HG03103 (cell line): ENCODE data around the gene ITGA3.
"Not testable (repeated sequence)": the region's sequence is repeated elsewhere in the genome, so short reads cannot be mapped to it uniquely, and the experiment has no call there.

Experiments used
- ATAC-seq: cut with Tn5 transposase; IDR thresholded peaks from one replicate; pipeline ENCODE4 v1.9.1; 2021; ENCODE audit warnings: low read depth; ENCODE audit not compliant: unreplicated experiment

Gene ITGA3

DNA sequence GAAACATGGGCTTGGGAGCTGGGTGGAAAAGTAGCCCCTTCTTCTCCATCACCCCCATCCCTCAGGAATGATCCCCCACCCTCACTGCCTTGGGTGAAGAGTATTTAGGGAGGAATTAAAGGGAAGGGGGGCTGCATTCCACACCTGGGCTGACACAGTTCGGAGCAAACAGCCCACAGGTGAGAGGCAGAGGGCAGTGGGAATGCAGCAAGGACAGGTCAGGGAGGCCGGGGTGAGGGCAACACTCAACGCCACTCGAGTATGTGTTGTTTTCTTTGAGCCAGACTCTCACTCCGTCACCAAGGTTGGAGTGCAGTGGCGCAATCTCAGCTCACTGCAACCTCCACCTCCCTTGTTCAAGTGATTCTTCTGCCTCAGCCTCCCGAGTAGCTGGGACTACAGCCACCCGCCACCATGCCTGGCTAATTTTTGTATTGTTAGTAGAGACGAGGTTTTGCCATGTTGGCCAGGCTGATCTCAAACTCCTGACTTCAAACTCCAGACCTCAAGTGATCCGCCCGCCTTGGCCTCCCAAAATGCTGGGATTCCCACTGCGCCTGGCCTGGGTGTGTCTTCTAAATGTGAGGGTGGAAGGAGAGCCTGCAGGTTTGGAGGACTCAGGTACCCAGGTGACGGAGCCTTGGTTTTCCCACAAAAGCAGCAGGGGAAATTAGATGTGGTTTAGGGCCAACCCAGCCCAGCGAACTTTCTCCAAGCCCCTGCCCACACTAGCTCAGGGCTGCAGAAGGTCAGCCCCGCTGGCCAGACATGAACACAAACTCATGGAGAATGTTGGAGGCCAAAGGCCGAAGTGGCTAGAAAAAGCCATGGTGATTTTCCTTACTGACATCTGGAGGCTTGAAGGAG lies 21.2 kb upstream of the ITGA3 start:
- no peak for ATAC-seq

DNA sequence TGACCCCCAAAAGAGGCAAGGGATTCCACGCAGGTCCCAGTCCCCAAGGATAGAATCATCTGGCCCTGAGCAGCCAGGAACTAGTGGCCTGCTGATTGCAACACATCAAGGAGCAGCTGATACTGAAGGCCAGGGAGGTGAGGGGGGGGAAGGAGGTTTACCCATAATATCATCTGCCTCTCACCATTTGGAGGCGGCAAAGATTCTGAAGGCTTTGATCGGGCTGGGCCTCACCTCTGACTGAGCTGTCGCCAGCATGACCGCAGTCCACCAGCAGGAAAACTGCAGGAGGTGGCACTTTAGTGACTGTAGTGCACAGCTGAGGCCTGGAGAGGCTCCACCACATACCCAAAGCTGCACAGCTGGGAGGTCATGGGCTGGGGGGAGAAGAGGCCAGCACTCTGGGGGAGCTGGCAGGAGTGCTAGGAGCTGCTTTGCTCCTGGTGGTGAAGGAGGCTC lies 20.5 kb upstream of the ITGA3 start:
- ATAC-seq, result no peak

DNA sequence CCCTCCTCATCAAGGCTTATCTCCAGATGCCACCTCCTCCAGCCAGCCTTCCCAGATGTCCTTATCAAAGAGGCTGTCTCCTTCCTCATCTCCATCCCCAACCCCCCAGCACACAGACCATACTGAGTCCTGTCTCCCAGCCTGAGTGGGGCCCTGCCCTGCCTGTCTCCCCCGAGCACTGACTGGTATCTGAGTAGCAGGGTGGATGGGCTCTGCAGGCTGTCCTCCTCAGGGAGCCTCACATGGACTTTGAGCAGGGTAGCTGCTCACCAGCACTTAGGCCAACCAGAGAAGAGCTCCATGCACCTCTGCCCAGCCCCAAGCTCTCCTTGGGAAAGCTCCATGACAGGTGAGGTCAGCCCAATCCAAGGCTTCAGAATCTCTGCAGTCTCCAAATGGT lies 20.0 kb upstream of the ITGA3 start:
- no peak for ATAC-seq

DNA sequence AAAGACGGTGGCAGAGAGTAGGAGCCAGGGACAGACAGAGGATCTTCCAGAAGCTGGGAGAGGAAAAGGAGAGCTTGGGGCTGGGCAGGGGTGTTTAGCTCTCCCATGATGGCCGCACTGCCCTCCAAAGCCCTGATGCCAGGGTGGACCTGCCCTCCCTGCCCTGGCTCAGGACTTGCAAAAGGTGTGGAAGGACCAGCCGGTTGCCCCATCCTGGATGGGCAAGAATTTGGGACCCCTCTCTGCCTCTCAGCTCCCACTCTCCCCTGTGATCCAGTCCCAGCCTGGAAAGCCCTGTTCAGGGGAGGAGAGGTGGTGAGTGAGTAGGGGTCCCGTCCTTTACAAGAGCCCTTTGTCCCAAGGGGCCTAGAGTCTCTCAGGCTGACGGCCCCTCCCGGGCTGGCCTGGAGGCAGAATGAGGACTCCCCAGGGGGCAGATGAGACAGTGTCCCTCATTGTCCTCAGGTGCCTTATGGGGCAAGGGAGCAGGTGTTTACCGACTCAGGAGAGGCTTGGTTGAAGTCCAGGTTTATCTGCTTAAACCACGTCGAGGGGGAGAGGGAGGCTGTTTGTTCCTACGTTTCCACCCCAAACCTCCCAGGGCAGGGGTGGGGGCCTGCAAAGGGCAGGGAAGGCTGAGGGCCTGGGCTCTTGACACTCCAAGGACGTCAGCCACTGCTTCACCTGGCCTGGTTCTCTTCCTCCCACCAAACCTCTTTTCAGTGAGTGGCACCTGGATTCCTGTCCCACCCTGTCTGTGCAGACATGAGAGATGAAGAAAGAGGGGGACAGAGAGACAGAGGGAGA lies 19.3 kb upstream of the ITGA3 start:
- ATAC-seq, result no peak

DNA sequence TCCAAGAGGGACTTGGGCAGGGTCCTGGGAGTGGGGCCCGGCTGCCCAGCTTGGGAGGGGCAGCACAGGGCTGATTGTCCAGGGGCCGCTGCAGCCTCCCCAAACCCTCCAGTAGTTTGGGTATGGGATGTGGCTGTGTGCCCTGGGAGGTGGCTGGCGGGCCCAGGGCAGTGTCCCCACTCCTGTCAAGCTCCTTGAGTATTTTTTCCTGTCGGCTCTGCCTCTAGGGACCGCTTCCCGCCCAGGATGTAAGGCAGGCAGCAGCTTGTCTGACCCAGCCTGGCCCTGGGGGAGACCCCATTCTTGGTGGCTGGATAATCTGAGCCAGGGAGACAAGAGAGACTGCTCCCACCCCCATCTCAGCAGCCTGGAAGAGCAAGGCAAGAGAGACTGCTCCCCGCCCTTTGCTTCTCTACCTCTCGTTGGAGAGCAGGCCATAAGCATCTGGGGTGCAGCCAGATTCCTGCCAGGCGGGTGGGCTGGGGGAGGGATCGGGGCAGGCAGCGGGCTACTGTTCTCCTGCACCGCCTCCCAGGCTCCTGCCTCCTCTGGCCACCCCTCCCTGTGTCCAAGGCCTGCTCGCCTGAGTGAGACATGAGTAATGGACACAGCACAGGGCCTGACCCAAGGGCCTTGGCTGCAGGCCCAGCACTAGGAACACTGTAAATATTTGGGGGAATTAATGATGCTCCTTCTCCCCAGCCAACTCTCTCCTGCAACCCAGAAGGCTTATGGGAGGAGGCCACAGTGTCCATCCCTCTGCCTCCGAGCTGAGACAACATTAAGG lies 18.4 kb upstream of the ITGA3 start:
- ATAC-seq, result no peak

DNA sequence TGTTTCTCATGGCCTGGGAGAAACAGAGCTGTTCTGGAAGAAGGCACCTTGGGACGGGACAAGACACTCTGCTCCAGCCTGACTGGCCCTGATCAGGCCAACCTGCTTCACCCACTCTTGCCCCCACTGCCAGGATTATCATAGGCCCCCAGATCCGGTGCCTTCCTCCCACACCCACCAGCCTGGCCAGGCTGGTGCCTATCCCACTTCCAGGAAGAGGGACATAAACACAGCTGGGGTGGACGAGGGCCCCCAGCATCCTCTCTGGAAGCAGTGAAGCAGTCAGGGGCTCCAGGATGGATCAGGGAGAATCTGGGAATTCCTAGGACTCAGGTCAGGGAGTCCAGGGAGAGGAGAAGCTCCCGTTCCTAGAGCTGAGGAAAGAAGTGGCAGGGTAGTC lies 16.9 kb upstream of the ITGA3 start:
- no peak for ATAC-seq

DNA sequence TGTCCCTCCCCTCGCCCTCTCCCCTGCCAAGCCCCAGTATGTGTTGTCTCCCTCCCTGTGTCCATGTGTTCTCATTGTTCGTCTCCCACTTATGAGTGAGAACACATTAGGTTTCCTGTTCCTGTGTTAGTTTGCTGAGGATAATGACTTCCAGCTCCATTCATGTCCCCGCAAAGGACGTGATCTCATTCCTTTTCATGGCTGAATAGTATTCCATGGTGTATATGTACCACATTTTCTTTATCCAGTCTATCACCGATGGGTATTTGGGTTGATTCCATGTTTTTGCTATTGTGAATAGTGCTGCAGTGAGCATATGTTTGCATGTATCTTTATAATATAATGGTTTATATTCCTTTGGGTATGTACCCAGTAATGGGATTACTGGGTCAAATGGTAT lies 15.4 kb upstream of the ITGA3 start:
- not testable (repeated sequence) for ATAC-seq

DNA sequence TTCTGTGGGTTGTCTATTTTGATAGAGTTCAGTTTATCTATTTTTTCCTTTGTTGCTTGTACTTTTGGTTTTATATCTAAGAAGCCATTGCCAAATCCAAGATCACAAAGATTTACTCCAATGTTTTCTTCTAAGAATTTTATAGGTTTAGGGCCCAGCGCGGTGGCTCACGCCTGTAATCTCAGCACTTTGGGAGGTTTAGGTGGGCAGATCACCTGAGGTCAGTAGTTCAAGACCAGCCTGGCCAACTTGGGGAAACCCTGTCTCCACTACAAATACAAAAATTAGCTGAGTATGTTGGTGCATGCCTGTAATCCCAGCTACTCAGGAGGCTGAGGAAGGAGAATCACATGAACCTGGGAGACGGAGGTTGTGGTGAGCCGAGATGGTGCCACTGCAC lies 13.7 kb upstream of the ITGA3 start:
- no peak for ATAC-seq

DNA sequence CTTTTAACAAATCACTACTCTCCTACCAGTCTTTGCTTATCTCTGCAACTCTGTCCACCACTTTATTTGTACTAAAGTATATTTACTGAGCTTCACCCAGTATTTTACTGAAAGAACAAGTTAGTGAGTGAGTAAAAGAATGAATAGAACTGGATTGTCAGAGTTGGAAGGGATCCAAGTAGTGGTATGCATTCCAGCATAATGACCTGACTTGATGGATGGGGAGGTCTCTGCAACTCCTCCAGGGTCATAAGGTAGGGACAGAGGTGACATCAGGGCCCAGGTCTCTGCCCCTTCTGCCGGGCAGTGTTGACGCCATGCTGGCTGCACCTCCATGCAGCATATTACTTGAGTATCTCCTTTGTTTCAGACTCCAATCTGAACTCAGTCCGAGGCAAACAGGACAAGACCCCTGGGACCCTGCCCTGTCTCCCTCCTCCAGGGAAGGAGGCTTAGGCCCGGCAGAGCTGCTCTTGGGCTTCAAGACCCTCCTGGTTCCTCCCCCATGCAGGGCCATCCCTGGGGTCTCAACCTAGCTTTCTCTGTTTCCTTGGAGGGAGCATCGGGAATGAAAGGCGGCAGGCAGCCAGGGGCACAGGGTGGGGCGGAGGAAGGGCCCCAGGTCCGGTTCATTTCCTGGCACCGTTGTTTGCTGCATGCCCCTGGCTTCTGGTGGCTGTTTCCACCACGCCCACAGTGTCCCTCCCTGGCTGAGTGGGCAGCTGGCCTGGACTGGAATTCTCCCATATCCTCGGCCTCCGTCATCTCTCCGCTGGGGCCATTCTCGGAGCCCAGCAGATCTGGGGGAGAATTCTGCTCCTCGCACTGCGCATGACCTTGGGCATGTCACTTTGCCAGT lies 12.4 kb upstream of the ITGA3 start:
- ATAC-seq, result no peak

DNA sequence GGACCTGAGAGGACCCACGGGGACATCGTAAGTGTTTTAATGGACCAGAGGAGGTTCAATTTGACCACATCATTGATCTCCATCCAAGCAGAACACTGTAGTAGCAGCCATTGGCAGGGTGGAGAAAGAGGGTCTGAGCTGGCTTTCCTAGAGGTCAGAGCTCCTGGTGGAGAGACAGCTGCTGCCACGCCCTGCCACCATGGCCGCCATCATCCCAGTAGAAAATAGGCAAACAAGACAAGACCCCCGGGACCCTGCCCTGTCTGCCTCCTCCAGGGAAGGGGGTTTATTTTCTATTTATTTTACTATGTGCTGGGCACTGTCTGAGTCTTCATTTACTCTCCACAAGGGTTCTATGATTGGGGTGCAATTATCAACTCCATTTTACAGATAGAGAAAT lies 11.4 kb upstream of the ITGA3 start:
- no peak for ATAC-seq

DNA sequence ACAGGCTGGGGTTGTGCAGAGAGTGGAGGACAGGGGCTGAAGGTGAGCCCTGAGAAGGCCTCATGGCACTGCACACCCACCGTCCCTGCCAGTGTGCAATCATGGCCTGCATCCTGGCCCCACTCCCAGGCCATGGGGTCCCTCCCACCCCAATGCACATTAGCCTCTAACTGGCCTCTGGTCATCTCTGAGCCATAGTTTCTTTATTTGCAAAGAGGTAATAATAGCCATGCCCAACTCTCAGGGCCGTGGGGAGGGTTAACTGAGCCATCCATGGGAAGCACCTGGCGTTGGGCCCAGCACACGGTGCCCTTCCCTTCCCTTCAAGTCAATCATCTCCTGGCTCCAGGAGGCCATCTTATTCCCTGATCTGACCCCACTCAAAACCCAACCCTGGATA lies 10.8 kb upstream of the ITGA3 start:
- ATAC-seq, result no peak

DNA sequence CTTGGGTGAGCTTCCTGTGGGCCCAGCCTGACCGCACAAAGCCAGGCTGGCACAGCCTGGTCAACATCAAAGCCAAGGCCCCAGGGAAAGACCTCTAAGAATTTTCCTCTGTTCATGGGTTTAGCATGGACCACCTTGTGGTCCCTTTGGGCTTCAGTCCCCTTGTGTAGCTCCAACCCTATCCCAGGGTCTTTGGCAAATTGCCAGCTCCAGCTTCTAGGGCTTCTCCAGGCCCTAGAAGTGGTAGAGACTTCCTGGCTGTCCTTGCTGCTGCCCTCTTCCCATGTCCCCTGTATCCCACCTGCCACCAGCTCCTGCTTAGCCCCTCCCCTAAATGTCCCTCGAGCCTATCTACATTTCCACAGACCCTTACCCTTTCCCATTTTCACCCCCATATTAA lies 9.7 kb upstream of the ITGA3 start:
- ATAC-seq, result no peak

DNA sequence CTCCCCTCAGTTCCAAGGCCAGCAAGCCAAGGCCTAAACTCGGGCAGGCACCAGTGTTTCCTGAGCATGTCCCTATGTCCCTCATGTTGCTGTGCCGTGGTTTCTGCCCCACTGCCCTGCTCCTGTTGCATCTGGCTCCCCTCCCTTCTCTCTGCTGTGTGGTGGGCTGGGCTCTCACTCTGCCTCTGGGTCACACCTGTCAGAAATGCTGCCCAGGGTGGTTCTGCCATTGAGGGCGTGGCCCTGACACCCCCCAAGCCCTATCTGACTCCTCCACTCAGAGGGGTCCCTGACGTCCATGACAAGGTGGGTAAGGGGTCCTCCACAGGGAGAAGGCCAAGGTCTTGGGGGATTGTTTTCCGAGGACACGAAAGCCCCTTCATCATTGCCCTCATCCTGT lies 9.2 kb upstream of the ITGA3 start:
- no peak for ATAC-seq

DNA sequence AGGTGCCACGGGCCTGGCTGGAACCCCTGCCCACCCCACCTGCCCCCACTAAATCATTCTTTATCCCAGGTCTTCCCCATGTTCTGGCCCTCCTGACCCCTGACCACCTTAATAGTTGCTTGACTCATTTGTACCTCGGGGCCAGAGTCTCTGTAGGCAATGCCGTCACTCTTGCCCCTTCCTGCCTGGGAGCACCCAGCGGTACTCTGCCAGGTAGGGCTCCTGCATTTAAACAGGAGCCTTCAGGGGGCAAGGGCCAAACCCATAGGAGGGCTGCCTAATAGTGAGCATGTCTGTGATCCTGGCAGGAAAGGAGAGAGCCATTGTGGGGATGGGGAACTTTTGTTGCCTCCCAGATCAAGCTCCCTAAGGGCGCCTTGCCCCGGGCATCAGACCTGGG lies 8.8 kb upstream of the ITGA3 start:
- ATAC-seq, result no peak

DNA sequence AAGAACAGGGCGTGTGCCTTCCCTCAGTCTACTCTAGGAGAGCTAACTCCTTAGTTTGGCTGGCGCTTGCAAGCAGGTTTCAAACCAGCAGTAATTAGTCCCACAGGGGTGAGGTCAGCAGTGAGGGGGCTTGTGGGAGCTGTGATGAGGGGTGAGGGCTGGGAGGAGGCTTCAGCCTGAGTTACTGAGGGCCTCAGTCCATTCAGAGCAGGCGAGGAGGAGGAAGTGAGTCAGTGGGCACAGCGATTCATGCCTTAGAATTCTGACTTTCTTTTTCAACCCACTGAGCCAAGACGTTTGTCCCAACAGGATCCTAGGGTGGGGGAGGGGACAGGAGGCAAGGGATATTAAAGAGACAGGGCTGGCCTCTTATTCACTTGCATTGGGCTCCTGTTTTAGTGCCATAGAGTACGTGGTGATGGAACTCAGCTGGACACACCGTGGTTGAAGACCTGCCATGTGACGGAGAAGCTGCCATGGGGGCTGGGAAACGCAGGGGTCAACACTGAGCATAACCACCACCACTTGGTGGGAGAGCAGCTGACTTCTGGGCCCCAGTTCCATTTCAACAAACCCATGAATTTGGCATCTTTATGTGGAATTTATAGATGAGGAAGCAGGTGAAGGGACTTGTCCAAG lies 8.3 kb upstream of the ITGA3 start:
- ATAC-seq, result no peak

DNA sequence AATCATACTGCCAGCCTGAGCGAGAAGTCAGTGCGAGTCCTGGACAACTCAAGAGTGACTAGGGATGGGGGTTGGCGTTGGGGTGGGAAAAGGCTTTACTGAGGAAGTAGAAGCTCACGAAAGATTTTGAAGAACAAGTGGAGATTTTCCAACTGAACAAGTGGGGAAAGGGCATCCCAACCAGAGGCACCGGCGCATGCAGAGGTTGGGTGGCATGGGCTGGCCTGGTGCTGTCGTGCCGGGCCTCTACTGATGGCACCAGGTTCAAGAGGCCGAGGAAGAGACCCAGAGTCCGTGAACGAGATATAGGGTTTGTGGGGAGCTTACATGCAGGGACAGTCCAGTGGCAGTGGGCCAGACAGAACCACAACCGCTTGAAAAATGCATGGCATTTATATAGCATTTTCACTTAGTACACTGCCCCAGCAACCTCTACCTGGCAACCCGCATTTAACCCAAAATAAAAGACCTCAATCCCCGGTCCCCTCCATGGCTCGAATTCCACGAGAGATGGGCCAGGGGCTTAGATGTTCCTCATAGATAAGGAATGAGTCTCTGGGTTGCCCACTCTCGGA lies 7.7 kb upstream of the ITGA3 start:
- ATAC-seq, result no peak

DNA sequence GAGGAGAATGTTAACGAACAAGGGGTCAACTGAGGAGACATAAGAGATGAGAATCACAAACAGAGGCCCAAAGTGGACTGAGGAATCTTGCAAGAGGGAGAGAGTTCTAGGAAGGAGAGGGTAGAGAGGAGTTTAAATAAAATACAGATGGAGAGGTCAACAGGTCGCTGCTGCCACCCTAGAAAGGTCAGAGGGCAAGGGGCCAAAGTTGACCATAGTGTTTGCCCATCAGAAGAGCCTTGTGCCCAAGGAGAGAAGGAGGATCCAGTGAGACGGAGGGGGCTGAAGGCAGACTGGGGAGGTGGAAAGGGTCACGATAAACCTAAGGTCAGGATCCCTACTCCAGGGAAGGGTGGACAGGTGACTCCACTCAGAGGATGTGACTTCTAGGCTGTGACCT lies 6.9 kb upstream of the ITGA3 start:
- ATAC-seq, result no peak

DNA sequence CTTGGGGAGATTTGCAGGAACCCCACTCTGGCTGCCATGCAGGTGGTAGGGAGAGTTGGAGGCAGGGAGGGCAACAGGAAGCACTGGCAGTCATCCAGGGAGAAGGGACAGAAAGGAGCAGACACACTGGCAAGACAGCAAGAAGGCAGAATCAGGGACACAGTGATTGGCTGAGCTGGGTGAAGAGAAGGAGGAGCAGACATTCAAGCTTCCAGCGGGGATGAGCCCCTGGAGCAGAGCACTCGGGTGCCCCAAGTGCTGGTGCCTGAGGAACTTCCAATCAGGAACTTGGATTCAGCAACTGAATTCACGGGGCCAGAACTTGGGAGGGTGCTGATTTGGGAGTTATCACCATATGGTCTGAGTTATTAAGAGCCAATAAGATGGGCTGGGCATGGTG lies 6.3 kb upstream of the ITGA3 start:
- no peak for ATAC-seq

DNA sequence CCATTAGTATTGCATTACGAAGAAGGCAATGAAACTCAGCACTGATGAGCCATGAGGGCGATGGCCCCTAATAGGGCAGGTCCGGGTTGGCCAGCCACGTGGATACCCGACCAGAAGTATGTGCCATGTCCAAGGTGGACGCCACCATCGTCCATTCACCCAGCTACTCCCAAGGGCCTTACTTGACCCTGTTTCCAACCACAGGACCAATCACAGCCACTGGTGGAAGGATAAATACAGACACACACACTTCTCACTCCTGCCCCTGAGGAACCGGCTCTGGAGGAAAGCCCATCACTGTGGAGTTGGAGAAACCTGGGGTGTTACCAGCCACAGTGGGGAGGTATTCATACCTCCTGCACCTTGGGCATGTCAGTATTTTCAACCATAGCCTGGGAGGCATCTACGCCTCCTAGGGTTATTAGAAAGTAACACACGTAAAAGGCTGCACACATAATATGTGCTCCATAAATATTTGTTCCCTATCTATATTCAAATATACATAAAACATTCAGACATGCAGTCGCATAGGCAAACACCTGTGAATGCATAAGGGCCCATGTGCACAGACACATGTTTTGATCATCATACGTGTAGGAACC lies 5.4 kb upstream of the ITGA3 start:
- no peak for ATAC-seq
